SK-N-SH (cell line): Measurements from ENCODE around the gene PRELP. TPM values are rescaled to one million over a fixed set of nuclear protein-coding genes. Genes with fewer than 3 reads are reported as not detected.

Experiments
- CTCF ChIA-PET: fragments of 300-600, 350-600 bp; formaldehyde crosslinking; extraction: SDS; loops from one replicate; lab custom pipeline; 2021; lab: Yijun Ruan, JAX
- POLR2A ChIA-PET: fragments of 350-600 bp; sonication (Branson Sonifier 250); formaldehyde crosslinking; extraction: SDS; loops from one replicate; lab custom pipeline; 2020; ENCODE audit warnings: antibody characterized with exemption, inconsistent platforms; lab: Yijun Ruan, JAX
- DNase-seq: peaks from one replicate; pipeline ENCODE4 v3.0.0; 2012
- H2AFZ ChIP-seq: fragments of 200-600 bp; sonication (generic); 2 replicates; pipeline ENCODE4 v1.8.1; 2016; ENCODE audit warnings: antibody characterized with exemption, mild to moderate bottlenecking, low read depth
- H3F3A ChIP-seq: fragments of 200-600 bp; sonication (generic); replicated peaks from 2 replicates; pipeline ENCODE3; 2016; ENCODE audit warnings: antibody characterized with exemption, mild to moderate bottlenecking; ENCODE audit not compliant: insufficient read depth
- H3K27ac ChIP-seq, 2 experiments: fragments of 200-500 bp in 1 of 2; fragments of 200-600 bp in 1 of 2; sonication (Bioruptor generic) in 1 of 2; sonication (generic), shearing (Covaris generic) in 1 of 2; 2 replicates each; pipeline versions ENCODE4 v1.5.1 to v1.6.1; 2014 to 2016; ENCODE audit warnings: low read depth in 2 of 2, inconsistent platforms in 1 of 2, low read length in 1 of 2, mild to moderate bottlenecking in 1 of 2, mixed read lengths in 1 of 2
- H3K27me3 ChIP-seq: fragments of 200-600 bp; sonication (generic), shearing (Covaris generic); 2 replicates; pipeline ENCODE4 v1.6.1; 2016; ENCODE audit warnings: mixed run types; ENCODE audit not compliant: insufficient read depth
- H3K36me3 ChIP-seq, 2 experiments: fragments of 200-500 bp in 1 of 2; fragments of 200-600 bp in 1 of 2; sonication (Bioruptor generic) in 1 of 2; sonication (generic) in 1 of 2; replicated peaks in 1 of 2; 2 replicates each; pipeline versions ENCODE3 to v1.5.1; 2014 to 2016; ENCODE audit warnings: low read length in 1 of 2, mild to moderate bottlenecking in 1 of 2; ENCODE audit not compliant: insufficient read depth in 2 of 2, control insufficient read depth in 1 of 2
- H3K4me1 ChIP-seq, 2 experiments: fragments of 200-500 bp in 1 of 2; fragments of 200-600 bp in 1 of 2; sonication (Bioruptor generic) in 1 of 2; sonication (generic), shearing (Covaris generic) in 1 of 2; 2 replicates each; pipeline versions ENCODE4 v1.5.1 to v1.6.1; 2014 to 2016; ENCODE audit warnings: low read depth in 1 of 2, low read length in 1 of 2, mixed run types in 1 of 2; ENCODE audit not compliant: insufficient read depth in 2 of 2, control insufficient read depth in 1 of 2
- H3K4me2 ChIP-seq: fragments of 200-600 bp; sonication (generic), shearing (Covaris generic); 2 replicates; pipeline ENCODE4 v1.6.1; 2017; ENCODE audit warnings: mixed run types
- H3K4me3 ChIP-seq, 2 experiments: fragments of 200-500 bp in 1 of 2; fragments of 200-600 bp in 1 of 2; sonication (Bioruptor generic) in 1 of 2; sonication (generic), shearing (Covaris generic) in 1 of 2; 2 replicates each; pipeline versions ENCODE4 v1.5.1 to v1.8.1; 2014 to 2016; ENCODE audit warnings: low read depth in 2 of 2, inconsistent platforms in 1 of 2, low read length in 1 of 2, mild to moderate bottlenecking in 1 of 2, mixed read lengths in 1 of 2, moderate library complexity in 1 of 2
- H3K79me2 ChIP-seq: fragments of 200-600 bp; sonication (generic); 2 replicates; pipeline ENCODE4 v1.8.1; 2017; ENCODE audit warnings: mild to moderate bottlenecking; ENCODE audit not compliant: insufficient read depth
- H3K9ac ChIP-seq: fragments of 200-600 bp; sonication (generic); 2 replicates; pipeline ENCODE4 v1.6.1; 2017; ENCODE audit warnings: mixed run types
- H3K9me2 ChIP-seq: fragments of 200-600 bp; sonication (generic); 2 replicates; pipeline ENCODE4 v1.6.1; 2017; ENCODE audit warnings: mixed run types
- H3K9me3 ChIP-seq: fragments of 200-600 bp; sonication (generic); 2 replicates; pipeline ENCODE4 v1.6.1; 2017; ENCODE audit warnings: mixed run types, mild to moderate bottlenecking, moderate library complexity
- H4K20me1 ChIP-seq: fragments of 200-600 bp; sonication (generic); 2 replicates; pipeline ENCODE4 v1.6.1; 2017; ENCODE audit warnings: mild to moderate bottlenecking, mixed run types; ENCODE audit not compliant: insufficient read depth
- CHD2 ChIP-seq: fragments of 150-350 bp; IDR thresholded peaks from 2 replicates; pipeline ENCODE4 v1.6.1; 2018; ENCODE audit warnings: low read length; ENCODE audit not compliant: partially characterized antibody
- ELF1 ChIP-seq: IDR thresholded peaks from 2 replicates; pipeline ENCODE4 v1.4.0; 2012
- EP300 ChIP-seq, 2 experiments: IDR thresholded peaks; 2 replicates each; pipeline versions ENCODE4 v1.4.0 to v1.6.1; 2012; ENCODE audit warnings: borderline replicate concordance in 1 of 2, low read depth in 1 of 2, low read length in 1 of 2
- EZH2phosphoT487 ChIP-seq: fragments of 200-600 bp; sonication (generic); IDR thresholded peaks from 2 replicates; pipeline ENCODE4 v1.6.1; 2017; ENCODE audit warnings: low read depth, mixed run types, mild to moderate bottlenecking, antibody characterized with exemption, moderate library complexity, borderline replicate concordance
- FOSL2 ChIP-seq: IDR thresholded peaks from 2 replicates; pipeline ENCODE4 v1.4.0; 2012; ENCODE audit warnings: low read depth, mild to moderate bottlenecking, moderate library complexity, borderline replicate concordance
- FOXJ3 ChIP-seq: sonication (generic); formaldehyde crosslinking; IDR thresholded peaks from 2 replicates; pipeline ENCODE4 v1.5.1; 2020; ENCODE audit warnings: mild to moderate bottlenecking, missing genetic modification reagents
- GATA2 ChIP-seq: sonication (generic); formaldehyde crosslinking; IDR thresholded peaks from 2 replicates; pipeline ENCODE4 v1.5.0; 2020; ENCODE audit warnings: mild to moderate bottlenecking, missing genetic modification reagents
- MEF2A ChIP-seq: IDR thresholded peaks from 2 replicates; pipeline ENCODE4 v1.4.0; 2012; ENCODE audit warnings: low read depth, borderline replicate concordance
- MXI1 ChIP-seq: IDR thresholded peaks from 2 replicates; pipeline ENCODE4 v1.6.1; 2012; ENCODE audit warnings: mild to moderate bottlenecking, low read depth, low read length, improper control_type of control experiment
- NFIC ChIP-seq: IDR thresholded peaks from 2 replicates; pipeline ENCODE4 v1.4.0; 2012; ENCODE audit warnings: borderline replicate concordance
- RCOR1 ChIP-seq: fragments of 150-350 bp; IDR thresholded peaks from 2 replicates; pipeline ENCODE4 v1.6.1; 2017; ENCODE audit warnings: antibody characterized with exemption, low read length
- RFX5 ChIP-seq: IDR thresholded peaks from 2 replicates; pipeline ENCODE4 v1.6.1; 2012; ENCODE audit warnings: mild to moderate bottlenecking, improper control_type of control experiment, low read length
- RXRA ChIP-seq: IDR thresholded peaks from 2 replicates; pipeline ENCODE4 v1.4.0; 2012; ENCODE audit warnings: low read depth, mild to moderate bottlenecking, borderline replicate concordance
- SIN3A ChIP-seq: IDR thresholded peaks from 2 replicates; pipeline ENCODE4 v1.6.1; 2012; ENCODE audit warnings: low read depth, mild to moderate bottlenecking, low read length, moderate library complexity, borderline replicate concordance
- SMC3 ChIP-seq: IDR thresholded peaks from 2 replicates; pipeline ENCODE4 v1.6.1; 2012; ENCODE audit warnings: low read depth, low read length, improper control_type of control experiment
- TAF1 ChIP-seq: IDR thresholded peaks from 2 replicates; pipeline ENCODE4 v1.6.1; 2012; ENCODE audit warnings: low read depth, mild to moderate bottlenecking, low read length, moderate library complexity, borderline replicate concordance
- TEAD4 ChIP-seq: IDR thresholded peaks from 2 replicates; pipeline ENCODE4 v1.4.0; 2012; ENCODE audit warnings: mild to moderate bottlenecking, borderline replicate concordance; ENCODE audit not compliant: insufficient read depth
- WGBS: methylation state at CpG from one replicate; pipeline ENCODE4 v1.1.6; 2017; ENCODE audit warnings: low lambda C conversion rate; 5-methylcytosine and 5-hydroxymethylcytosine counted together
- polyA plus RNA-seq, 3 experiments: library from polyadenylated mRNA; depleted of rRNA; stranded (reverse); fragments of >200 nt; gene quantifications; 2 replicates each; pipeline ENCODE4 v1.2.3, GENCODE V29; 2012
- TF ChIP-seq, protein P1 (sequence below): fragments of 200-600 bp; sonication (generic); IDR thresholded peaks from 2 replicates; pipeline ENCODE4 v1.6.1; 2017; ENCODE audit warnings: antibody characterized with exemption, mild to moderate bottlenecking, moderate library complexity
- TF ChIP-seq, protein P2 (sequence below): IDR thresholded peaks from 2 replicates; pipeline ENCODE4; 2012
- TF ChIP-seq, protein P3 (sequence below): IDR thresholded peaks from 2 replicates; pipeline ENCODE4 v1.4.0; 2012; ENCODE audit warnings: low read depth, borderline replicate concordance
- TF ChIP-seq, protein P4 (sequence below): IDR thresholded peaks from 2 replicates; pipeline ENCODE4 v1.4.0; 2012; ENCODE audit warnings: low read depth

Gene PRELP
- polyA plus RNA-seq, 1 of the 3 experiments (the other 2 are of a cell fraction) = 0.48 TPM

DNA sequence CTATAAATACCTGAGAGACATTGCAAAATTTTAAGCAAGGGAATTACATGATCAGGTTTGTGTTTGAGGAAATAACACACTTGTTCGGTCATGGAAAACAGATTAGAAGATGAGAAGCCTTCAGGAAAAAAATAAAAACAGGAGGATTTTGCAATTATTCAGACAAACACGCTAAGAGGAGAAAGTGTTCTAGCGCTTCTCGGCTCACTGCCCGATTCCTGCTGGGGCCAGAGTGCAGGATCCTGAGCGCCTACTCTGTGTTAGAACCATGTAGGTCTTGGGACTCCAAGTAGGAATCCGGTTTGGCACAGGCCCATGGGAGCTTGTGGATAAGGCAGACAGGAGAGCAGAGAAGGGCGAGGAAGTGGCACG lies 8.1 kb upstream of the PRELP start:
- 95% methylated on average over 9 of the region's 9 CpGs for WGBS
- H3K9me3 ChIP-seq = no peaks in the 10 kb centered on the region
- no peaks in the 10 kb centered on the region for H3F3A ChIP-seq
- H3K79me2 ChIP-seq = no peaks in the 10 kb centered on the region
- H2AFZ ChIP-seq = no peak overlapping the region
- no peaks in the 10 kb centered on the region for H3K9me2 ChIP-seq
- no peaks in the 10 kb centered on the region for H4K20me1 ChIP-seq
- no peaks in the 10 kb centered on the region for H3K27me3 ChIP-seq
- ChIA-PET CTCF (interaction anchor here (1.3 to 3.0 kb wide), 2 partner anchors 13 to 199 kb away, joined by 3 to 14 read pairs; no protein-coding TSS in a partner anchor), POLR2A (no interaction called here)
- no peak overlapping the region for H3K27ac ChIP-seq
- no peak overlapping the region for H3K4me3 ChIP-seq
- DNase-seq = no peak
- H3K4me1 ChIP-seq = peaks cover 3 to 8% of the 10 kb centered on the region in 2 experiments; a peak in 2 of 4 replicates
- H3K4me2 ChIP-seq = no peak overlapping the region
- no peaks in the 10 kb centered on the region for H3K36me3 ChIP-seq
- TF ChIP-seq RFX5 (no peak), ELF1 (no peak)
- no peak overlapping the region for H3K9ac ChIP-seq

DNA sequence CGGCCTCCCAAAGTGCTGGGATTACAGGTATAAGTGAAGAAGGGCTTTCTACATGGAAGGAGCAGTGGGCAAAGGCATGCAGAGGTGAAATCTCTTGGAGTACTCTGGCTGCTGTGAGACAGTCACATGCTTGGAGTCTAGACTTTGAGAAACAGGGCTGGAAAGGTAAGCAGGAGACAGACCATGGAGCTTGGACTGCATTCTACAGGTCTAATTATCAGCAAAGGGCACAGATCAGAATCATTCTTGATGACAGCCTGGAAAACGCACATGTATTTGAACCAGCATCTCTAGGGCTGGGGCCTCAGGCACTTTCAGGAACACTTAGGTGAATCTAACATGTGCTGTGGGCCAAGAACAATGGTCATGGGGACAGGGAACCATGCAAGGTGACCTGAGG lies 7.3 kb upstream of the PRELP start:
- no peak overlapping the region for H3K27ac ChIP-seq
- ChIA-PET CTCF (interaction anchor here (1.2 kb wide), 1 partner anchor 126 kb away, joined by 3 read pairs; no protein-coding TSS in a partner anchor), POLR2A (no interaction called here)
- H3K9me3 ChIP-seq = no peaks in the 10 kb centered on the region
- no peak overlapping the region for H3K4me2 ChIP-seq
- DNase-seq = no peak
- H3K36me3 ChIP-seq = no peaks in the 10 kb centered on the region
- H3K4me1 ChIP-seq = peaks cover 3 to 8% of the 10 kb centered on the region in 2 experiments; a peak in 2 of 4 replicates
- no peak overlapping the region for H3K9ac ChIP-seq
- no peak overlapping the region for H3K4me3 ChIP-seq
- H3K27me3 ChIP-seq = no peaks in the 10 kb centered on the region
- 100% methylated on average over 2 of the region's 2 CpGs for WGBS
- H3K9me2 ChIP-seq = no peaks in the 10 kb centered on the region
- H4K20me1 ChIP-seq = no peaks in the 10 kb centered on the region
- H2AFZ ChIP-seq = no peak overlapping the region
- TF ChIP-seq, protein P1, sequence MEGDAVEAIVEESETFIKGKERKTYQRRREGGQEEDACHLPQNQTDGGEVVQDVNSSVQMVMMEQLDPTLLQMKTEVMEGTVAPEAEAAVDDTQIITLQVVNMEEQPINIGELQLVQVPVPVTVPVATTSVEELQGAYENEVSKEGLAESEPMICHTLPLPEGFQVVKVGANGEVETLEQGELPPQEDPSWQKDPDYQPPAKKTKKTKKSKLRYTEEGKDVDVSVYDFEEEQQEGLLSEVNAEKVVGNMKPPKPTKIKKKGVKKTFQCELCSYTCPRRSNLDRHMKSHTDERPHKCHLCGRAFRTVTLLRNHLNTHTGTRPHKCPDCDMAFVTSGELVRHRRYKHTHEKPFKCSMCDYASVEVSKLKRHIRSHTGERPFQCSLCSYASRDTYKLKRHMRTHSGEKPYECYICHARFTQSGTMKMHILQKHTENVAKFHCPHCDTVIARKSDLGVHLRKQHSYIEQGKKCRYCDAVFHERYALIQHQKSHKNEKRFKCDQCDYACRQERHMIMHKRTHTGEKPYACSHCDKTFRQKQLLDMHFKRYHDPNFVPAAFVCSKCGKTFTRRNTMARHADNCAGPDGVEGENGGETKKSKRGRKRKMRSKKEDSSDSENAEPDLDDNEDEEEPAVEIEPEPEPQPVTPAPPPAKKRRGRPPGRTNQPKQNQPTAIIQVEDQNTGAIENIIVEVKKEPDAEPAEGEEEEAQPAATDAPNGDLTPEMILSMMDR = no peak
- TF ChIP-seq EZH2phosphoT487 (no peak), NFIC (no peak), SMC3 (no peak), CHD2 (no peak), TEAD4 (no peak), MXI1 (no peak), TAF1 (no peak), GATA2 (CRISPR knock-in tag) (no peak), RXRA (no peak), RCOR1 (no peak), FOSL2 (no peak), EP300 (IDR thresholded peaks at IDR 0.05; ENCODE audit: borderline replicate concordance in 1 of 2, low read depth in 1 of 2, low read length in 1 of 2) (no peak), MEF2A (no peak), FOXJ3 (CRISPR knock-in tag) (no peak), ELF1 (no peak), SIN3A (no peak)
- TF ChIP-seq, protein P2, sequence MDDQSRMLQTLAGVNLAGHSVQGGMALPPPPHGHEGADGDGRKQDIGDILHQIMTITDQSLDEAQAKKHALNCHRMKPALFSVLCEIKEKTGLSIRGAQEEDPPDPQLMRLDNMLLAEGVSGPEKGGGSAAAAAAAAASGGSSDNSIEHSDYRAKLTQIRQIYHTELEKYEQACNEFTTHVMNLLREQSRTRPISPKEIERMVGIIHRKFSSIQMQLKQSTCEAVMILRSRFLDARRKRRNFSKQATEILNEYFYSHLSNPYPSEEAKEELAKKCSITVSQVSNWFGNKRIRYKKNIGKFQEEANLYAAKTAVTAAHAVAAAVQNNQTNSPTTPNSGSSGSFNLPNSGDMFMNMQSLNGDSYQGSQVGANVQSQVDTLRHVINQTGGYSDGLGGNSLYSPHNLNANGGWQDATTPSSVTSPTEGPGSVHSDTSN = no peak
- TF ChIP-seq, protein P3, sequence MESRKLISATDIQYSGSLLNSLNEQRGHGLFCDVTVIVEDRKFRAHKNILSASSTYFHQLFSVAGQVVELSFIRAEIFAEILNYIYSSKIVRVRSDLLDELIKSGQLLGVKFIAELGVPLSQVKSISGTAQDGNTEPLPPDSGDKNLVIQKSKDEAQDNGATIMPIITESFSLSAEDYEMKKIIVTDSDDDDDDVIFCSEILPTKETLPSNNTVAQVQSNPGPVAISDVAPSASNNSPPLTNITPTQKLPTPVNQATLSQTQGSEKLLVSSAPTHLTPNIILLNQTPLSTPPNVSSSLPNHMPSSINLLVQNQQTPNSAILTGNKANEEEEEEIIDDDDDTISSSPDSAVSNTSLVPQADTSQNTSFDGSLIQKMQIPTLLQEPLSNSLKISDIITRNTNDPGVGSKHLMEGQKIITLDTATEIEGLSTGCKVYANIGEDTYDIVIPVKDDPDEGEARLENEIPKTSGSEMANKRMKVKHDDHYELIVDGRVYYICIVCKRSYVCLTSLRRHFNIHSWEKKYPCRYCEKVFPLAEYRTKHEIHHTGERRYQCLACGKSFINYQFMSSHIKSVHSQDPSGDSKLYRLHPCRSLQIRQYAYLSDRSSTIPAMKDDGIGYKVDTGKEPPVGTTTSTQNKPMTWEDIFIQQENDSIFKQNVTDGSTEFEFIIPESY = no peak
- TF ChIP-seq, protein P4, sequence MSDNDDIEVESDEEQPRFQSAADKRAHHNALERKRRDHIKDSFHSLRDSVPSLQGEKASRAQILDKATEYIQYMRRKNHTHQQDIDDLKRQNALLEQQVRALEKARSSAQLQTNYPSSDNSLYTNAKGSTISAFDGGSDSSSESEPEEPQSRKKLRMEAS = no peak
- H3F3A ChIP-seq = no peaks in the 10 kb centered on the region
- H3K79me2 ChIP-seq = no peaks in the 10 kb centered on the region
